ENCODE data around the gene PDK4.
"Not testable (repeated sequence)": the region's sequence is repeated elsewhere in the genome, so short reads cannot be mapped to it uniquely, and the experiment has no call there.

The PDK4 gene

DNA sequence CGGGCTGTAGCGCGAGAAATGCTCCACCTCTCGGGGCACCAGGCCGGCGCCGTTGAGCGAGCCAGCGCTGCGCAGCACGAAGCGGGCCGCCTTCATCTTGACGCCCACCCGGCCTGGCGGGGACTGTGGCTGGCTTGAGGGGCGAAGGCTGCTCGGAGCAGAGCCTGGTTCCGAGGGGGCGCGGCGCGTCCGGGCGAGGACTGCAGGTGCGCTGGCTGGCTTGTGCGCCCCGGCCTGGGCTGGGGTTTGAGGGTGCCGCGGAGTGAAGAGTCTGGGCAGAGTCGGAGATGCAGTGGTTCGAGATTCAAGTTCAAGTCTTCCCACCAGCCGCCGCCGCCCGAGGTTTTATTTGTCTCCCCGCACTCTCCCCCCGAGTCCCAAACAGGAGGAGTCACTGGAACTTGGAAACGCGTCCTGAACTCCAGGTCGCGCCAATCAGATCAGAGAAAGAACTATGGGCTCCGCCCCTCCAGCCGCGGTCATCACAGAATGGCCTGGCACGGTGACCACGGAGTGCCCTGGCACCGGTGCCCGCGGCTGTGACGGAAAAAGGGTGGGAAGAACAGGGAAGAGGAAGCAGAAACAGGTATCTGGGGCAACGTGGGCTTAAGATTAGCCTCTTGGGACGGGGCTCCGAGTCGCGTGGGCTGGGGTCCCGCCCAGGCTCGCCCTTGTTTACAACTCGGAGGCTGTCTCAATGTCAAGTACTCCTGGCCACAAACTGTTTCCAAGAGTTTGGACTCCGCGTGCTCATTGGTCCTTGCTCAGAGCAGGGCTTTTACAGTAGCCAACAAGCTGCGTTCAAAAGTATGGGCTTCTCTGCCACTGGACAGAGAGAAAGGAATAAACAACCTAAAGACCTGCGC lies at the start of gene PDK4:
PDK4 (minus strand) TSS at position 319 of the 866 bp plus-strand sequence; CDS start at position 96, 223 bp downstream.
- DNase-seq: peak; percentile 14

DNA sequence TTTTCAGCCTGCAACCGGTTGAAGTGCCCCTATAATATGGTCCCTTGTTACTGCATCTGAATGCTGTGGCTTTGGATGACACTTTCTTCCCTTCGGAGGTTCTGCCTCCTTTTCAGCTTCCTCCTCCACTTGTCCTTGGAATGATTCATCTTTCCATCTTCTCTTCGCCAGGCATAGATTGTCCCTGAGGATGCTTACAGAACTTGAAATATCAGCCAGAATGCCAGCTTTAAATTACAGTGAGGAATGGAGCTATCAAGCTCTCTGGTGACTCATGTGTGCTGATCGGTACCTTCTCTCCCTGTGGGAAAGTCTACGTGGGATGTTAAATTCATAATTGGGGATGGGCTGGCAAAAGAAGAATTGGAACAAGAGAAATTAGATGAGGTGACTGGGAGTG lies 45.9 kb upstream of the PDK4 start:
- no peak for DNase-seq

DNA sequence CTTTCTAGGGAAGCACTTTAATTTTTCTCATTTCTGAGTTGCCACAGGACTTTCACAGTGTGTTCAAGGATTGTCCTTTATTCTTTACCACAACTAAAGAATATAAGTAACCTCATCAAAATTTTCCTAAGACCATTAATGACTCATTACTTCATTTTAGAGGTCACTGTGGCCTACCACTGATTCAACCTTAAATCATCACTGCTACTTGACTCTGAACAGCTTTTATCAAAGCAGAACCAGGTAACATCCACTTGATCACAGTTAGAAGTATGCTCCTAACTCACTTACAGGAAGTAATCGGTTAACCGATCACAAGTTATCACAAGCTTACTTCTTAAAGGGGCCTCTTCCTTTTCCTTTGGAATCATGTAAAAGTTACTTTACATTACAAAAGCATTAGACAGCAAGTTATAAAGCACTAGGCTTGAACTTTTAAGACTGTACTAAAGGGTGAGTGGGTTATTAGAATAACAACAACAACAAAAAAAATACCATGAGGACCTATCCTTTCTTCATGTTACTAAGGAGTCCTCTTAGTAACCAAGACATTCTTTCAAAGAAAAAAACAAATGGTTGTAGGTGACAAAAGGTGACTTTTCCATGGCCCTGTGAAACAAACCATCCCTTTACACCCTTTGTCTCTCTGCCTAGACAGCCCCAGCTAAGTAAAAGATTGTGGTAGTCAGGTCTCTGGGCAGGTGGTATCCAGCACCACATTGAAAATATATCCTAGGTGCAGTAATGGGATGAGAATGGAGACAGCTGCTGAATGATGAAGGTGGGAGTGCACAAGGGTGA lies 40.0 kb upstream of the PDK4 start:
- DNase-seq: no peak

DNA sequence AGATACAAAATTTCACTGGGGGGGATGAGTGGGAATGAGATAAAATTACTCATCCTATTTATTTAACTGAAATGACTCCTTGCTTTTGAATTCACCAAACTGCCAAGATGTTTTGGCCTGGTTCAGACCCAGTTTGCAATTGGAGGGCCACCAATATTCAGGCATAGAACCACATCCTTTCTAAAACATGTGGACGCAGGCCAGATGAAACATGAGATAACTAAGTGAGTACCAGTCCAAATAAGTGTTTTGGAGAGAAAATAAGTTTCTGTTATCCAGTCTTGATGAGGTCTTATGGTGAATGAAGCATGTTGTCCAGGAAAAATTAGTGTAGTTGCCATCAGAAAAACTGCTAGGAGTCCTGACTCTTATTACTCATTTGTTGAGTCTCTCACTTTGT lies 36.3 kb upstream of the PDK4 start:
- DNase-seq: peak; percentile 11

DNA sequence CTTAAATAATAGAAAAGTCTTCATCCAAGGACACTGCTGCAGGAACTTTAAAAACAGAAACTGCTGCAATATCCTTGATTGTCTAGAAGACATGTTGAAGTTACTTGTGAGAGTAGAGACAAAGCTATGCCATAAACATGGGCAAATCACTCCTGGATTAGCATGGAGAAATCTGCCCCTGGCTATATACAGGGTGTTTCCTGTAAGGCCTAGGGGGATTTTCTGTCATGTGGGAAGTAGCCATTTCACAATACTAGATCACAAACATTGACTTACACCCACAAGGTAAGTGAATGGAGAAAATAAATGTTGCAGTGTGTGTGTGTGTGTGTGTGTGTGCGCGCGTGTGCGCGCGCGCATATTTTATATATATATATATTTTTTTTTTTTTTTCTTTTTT lies 35.2 kb upstream of the PDK4 start:
- DNase-seq: no peak

DNA sequence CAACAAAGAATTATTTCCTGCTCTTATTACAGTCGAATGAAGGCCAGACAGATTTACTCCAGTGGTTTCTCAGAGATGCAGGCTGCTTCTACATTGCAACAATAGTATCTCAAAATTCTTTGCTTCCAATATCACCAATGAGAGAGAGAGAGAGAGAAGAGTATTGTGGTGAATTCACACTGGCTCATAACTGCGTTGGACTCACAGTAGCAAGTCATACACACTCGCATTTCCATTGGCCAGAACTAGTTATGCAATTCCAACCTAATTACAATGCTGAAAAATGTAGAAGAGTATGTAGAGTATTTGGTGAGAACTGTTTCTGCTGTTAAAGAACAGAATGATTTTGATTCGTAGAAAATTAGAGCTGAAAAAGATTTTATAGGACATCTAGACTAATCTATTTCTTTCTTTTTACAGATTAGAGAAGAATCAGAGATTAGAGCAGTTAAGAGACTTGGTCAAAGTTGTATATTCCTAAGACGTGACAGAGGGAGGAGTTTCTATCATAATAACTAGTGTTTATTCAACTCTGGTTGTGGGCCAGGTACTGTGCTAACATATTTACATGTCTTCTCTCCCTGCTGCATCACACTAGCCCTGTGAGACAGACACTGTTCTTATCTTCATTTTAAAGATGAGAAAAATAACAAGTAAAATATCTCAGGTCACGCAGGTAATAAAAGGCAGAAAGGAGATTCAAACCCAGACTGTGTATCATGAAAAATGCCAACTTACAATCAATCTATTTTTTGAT lies 34.6 kb upstream of the PDK4 start:
- DNase-seq: no peak

DNA sequence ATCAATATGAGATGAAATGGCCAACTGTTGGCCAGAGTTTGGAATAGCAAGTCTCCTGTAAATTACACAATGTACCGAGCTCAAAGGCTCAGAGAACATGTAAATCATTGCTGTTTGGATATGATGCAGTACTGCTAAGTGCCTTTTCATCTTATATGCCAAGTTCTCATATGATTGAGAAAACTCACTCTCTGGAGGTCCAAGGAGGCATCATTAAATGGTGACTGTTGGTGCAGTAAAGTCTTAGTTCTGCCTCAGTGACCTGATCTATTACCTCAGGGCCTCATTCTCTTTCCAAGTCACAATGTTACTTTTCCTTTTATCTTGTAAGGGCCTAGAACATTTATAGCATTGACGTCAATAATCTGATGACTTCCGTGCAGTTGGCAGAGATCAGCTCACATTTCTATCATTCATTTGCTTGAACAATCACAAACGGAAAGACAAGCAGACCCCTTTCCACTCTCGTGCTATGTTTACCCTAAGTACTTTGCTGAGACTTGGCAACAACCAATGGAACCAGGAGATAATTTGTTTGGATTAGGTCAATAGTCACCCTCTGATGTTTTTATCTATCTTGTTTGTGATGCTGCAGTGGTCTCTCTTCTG lies 32.6 kb upstream of the PDK4 start:
- DNase-seq: no peak

DNA sequence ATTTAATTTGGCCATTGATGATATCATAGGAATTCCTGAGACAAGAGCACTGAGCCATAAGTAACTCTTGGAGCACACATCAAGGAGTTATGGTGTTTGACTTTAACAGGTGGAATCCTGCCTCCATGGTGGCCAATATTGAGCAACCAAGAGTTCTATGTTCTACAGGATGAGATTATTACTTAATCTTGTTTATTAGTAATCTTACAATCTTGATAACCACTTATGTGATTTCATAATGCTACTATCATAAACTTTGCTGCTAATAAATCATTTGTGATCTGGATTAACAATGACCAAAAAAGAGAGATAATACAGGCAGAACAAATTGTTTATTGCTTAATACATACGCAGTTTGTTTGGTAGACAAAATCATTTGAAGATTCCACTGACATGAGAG lies 27.5 kb upstream of the PDK4 start:
- no peak for DNase-seq

DNA sequence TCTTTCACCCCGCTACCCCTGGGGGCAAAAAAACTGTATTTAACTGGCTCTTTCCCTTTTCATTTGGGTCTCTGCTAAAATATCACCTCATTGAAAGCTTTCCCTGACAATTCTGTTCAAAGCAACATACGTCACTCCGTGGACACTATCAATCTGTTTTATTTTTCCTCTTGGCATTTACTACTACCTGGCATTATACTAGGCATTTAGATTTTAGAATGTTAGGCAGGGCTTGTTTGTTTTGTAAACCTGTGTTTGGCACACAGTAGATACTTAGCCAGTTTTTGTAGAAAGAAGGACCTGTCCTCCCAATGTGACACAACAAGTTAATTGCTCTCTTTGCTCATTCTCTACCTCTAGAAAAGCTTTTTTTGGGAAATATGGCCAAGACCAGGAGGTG lies 26.5 kb upstream of the PDK4 start:
- DNase-seq: no peak

DNA sequence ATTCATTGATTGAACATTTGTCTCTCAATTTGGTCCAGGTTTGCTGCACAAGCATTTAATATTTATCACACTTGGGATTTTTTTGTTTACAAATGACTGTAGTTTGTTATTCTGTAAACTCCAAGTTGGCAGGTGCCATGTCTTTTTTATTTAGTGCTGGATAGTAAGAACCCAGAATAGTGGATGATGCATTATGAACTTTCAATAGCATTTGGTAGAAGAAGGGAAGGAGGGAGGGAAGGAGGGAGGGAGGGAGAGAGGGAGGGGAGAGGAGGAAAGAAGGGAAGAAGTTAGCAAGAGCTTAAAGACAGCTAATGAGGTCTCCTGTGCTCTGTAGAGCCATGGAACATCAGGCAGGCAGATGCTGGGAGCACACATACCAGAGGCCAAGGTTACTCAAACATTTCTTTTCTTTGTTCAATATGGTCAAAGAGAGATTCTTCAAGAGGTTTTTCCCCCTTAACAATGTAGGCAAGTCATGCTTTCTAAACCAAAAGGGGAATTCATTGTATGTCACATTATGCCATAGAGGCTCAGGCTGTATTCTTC lies 25.8 kb upstream of the PDK4 start:
- DNase-seq: no peak

DNA sequence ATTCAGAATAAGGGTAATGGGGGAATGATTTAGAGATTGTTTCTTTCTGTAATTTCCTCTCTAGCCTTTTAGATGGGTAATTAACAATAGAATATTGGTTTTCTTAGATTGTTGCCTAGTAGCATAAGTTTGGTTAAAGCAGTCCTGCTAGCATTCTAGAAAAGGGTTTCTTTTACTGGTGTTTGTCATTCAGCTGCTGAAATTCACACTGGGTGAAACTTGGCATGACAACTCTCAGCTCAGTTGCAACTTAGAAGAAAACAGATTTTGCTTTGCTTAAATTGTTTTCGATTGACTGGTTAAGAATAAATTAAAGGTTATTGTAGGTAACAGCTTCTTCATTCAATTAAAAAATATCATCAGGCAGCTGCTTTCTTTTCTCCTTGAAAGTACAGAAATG lies 25.1 kb upstream of the PDK4 start:
- no peak for DNase-seq

DNA sequence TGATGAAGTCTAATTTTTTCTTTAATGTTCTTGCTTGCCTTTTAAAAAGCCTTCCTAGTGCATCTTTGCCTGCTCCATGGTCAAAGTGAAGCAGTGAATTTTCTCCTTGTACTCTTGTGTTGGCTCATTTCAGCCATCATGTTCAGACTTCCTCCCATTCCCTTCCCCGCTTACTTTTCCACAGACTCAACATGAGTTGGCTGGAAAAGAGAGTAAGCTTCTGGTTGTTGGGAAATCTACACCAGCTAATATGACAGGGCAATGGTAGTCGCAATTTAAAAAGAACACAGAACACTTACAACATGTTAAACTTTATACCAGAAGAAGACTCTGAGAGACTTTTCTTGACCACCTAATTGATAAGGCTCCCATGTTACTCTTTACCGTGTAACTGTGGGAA lies 24.3 kb upstream of the PDK4 start:
- no peak for DNase-seq

DNA sequence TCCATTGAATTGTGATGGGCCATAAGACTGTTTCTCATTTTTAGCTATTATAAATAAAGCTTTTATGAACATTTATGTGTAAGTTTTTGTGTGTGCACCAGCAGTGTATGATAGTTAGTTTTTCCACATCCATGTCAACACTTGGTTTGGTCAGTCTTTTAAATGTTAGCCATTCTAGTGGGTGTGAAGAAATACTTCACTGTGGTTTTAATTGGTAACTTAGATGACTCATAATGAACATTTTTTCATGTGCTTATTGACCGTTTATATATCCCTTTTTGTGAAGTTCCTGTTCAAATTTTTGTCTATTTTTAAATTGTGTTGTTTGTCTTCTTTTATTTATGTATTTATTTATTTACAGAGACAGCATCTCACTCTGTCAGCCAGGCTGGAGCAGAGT lies 23.6 kb upstream of the PDK4 start:
- DNase-seq: no peak

DNA sequence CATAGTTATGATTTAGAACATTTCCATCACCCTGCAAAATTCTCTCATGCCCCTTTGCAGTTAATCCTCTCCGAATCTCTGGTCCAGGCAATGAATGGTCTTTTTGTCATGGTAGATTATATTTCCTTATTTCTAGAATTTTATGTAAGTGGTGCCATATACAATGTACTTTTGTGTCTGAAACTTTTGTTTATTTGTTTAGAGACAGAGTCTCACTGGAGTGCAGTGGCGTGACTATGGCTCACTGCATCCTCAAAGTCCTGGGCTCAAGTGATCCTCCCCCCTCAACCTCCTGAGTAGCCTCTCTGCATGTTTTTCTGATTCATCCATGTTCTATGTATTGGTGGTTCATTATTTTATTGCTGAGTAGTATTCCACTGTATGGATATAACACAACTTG lies 23.2 kb upstream of the PDK4 start:
- no peak for DNase-seq

DNA sequence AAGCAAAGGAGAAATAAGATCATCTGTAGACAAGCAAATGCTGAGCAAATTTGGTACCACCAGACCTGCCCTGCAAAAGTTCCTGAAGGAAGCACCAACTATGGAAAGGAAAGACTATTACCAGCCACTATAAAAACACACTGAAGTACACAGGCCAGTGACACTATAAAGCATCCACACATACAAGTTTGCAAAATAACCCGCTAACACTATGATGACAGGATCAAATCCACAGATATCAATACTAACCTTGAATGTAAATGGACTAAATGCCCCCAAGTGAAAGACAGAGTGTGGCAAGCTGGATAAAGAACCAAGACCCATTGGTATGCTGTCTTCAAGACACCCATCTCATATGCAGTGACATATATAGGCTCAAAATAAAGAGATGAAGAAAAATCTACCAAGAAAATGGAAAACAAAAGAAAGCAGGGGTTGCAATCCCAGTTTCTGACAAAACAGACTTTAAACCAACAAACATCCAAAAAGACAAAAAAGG lies 18.2 kb upstream of the PDK4 start:
- DNase-seq: no peak

DNA sequence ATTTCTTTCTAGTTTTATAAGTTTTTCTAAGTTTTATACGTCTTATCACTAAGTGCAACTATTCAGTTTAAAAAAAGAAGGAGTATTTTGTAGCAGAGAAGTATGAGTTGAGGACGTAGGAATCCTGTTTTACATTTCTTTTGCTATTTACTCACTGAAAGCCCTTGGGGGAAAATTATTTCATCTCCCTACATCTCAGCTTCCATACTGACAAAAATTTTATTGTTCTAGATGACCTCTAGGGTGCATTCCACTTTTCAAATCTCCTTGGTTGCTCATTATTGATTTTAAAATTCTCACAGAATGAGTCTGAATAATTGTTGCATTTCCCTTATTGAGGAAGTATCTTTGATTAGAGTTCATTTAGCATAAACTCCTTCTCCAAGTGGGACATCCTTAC lies 14.9 kb upstream of the PDK4 start:
- no peak for DNase-seq

DNA sequence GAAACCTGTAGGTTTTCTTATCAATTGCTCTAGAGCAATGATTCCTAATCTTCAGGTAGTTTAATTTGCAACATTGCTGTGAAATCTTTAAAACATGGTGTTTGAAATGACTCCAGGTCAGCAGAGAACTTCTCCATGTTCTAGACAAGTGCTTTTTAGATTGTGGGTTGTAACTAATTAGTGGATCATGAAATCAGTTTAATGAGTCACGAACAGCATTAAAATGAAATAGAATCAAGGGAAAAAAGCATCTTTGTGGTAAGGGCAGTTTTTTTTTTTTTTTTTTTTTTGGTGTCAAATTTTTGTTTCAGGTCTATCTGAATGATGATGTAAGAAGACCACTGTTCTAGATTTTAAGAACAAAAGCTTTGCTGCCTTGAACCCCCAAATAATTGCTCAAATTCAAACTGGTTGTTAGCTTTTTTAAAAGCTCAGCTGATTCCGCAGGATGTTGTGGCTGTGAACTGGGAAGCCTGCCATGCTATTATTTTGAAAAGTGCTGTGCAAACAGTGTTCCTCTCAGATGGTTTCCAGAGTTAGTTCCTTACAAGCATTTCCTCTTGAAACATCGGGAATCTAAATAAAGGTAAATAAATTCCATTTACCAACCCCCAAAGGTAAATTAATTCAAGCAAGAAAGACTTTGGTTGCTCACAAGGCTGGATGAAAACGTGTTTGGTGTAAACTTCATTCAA lies 13.1 kb upstream of the PDK4 start:
- DNase-seq: peak; percentile 7

DNA sequence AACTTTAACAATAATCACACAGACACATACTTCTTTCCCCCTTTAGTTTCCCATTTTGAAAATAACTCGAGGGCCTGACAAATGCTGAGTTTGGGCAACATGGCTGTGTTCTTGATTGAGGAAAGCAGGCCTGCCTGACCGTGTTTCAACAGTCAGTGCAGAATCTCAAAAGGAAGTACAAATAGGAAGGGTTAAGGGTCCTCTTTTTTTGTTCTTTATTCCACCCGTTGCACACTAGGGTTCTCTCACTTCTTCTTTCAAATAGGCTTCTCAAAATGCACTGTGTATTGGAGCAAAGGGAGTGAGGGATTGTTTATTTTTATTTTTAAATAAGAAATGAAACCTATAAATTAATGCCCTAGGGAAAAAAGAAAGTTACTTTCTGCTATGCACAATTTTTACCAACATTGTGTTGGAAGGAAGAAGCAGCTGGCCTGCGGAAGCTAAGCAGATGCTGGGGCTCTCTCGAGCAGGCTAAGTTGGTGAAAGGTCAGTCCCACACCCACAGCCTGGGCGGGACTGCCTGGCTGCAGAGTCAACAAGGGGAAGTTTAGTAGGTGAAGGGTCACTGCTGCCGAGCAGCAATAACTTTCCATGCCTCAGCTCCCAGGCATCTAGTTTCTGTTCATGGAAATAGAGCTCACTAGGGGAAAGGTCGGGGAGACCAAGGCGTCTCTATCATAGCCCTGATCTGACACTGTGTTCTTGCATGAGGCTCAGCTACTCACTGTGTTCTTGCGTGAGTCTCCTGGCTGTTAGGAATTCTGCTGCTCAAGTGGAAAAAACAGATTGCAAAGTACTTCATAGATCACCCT lies 12.2 kb upstream of the PDK4 start:
- peak; percentile 86 for DNase-seq

DNA sequence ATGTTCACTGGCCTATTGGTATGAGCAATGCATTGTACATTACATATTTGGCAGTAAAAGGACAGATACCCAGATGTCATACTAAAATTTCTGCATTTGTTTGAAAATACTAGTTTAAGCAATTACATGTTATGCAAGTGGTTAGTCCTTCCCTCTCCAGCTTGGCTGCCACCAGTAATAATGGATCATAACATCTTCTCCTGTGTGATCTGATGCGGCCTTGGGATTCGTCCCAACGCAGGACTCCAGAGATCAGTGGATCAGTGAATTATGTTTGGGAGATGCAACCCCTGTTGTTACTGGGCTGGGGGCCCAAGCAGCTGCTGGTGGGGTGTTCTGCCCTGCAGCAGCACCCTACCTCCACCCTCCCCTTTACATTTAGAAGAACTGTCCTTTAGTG lies 11.2 kb upstream of the PDK4 start:
- no peak for DNase-seq

DNA sequence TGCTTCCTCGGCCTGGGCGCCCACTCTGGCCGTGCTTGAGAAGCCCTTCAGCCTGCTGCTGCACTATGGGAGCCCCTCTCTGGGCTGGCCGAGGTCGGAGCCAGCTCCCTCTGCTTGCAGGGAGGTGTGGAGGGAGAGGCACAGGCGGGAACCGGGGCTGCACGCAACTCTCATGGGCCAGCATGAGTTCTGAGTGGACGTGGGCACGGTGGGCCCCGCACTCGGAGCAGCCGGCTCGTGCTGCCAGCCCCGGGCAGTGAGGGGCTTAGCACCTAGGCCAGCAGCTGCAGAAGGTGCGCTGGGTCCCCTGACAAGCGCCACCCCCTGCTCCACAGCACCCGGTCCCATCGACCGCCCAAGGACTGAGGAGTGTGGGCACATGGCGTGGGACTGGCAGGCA lies 9.0 kb upstream of the PDK4 start:
- no peak for DNase-seq

DNA sequence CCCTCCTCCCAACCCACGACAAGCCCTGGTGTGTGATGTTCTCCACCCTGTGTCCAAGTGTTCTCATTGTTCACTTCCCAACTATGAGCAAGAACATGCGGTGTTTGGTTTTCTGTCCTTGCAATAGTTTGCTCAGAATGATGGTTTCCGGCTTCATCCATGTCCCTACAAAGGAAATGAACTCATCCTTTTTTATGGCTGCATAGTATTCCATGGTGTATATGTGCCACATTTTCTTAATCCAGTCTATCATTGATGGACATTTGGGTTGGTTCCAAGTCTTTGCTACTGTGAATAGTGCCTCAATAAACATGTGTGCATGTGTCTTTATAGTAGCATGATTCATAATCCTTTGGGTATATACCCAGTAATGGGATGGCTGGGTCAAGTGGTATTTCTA lies 8.5 kb upstream of the PDK4 start:
- not testable (repeated sequence) for DNase-seq

All from fibroblast of skin of right quadriceps (primary cell).